MM.1S (cell line): ENCODE results near the gene GOLGA2.

Experiments
- DNase-seq: peaks from one replicate; pipeline ENCODE4 v3.0.0-alpha.2; 2015
- H2AFZ ChIP-seq: fragments of 300-600 bp; sonication (generic); 2 replicates; pipeline ENCODE4 v1.6.0; 2016; ENCODE audit warnings: antibody characterized with exemption, low read length
- H3F3A ChIP-seq: fragments of 300-600 bp; sonication (generic); 2 replicates; pipeline ENCODE4 v1.6.1; 2016; ENCODE audit warnings: mild to moderate bottlenecking, antibody characterized with exemption, low read length, moderate library complexity, mixed read lengths; ENCODE audit not compliant: insufficient read depth
- H3K27ac ChIP-seq: fragments of 300-600 bp; sonication (generic); 2 replicates; pipeline ENCODE4 v1.5.1; 2016; ENCODE audit warnings: mild to moderate bottlenecking, low read length
- H3K27me3 ChIP-seq: fragments of 300-600 bp; sonication (generic); replicated peaks from 2 replicates; pipeline ENCODE4 v1.6.0; 2016; ENCODE audit warnings: low read length; ENCODE audit not compliant: insufficient read depth
- H3K36me3 ChIP-seq: fragments of 300-600 bp; sonication (generic); replicated peaks from 2 replicates; pipeline ENCODE4 v1.6.1; 2016; ENCODE audit warnings: mild to moderate bottlenecking, low read length, mixed read lengths; ENCODE audit not compliant: insufficient read depth
- H3K4me1 ChIP-seq: fragments of 300-600 bp; sonication (generic); 2 replicates; pipeline ENCODE4 v1.6.1; 2016; ENCODE audit warnings: low read length, mixed read lengths
- H3K4me2 ChIP-seq: fragments of 300-600 bp; sonication (generic); 2 replicates; pipeline ENCODE4 v1.6.0; 2016; ENCODE audit warnings: low read depth, low read length
- H3K4me3 ChIP-seq: fragments of 300-600 bp; sonication (generic); 2 replicates; pipeline ENCODE4 v1.5.1; 2016; ENCODE audit warnings: low read length, mixed read lengths
- H3K79me2 ChIP-seq: fragments of 300-600 bp; sonication (generic); 2 replicates; pipeline ENCODE4 v1.6.1; 2016; ENCODE audit warnings: mixed run types, low read length, mixed read lengths
- H3K9ac ChIP-seq: fragments of 300-600 bp; sonication (generic); 2 replicates; pipeline ENCODE4 v1.6.1; 2016; ENCODE audit warnings: low read length, mixed read lengths
- H3K9me2 ChIP-seq: fragments of 300-600 bp; sonication (generic); replicated peaks from 2 replicates; pipeline ENCODE4 v1.6.1; 2016; ENCODE audit warnings: mild to moderate bottlenecking, low read length, mixed read lengths; ENCODE audit not compliant: insufficient read depth
- H3K9me3 ChIP-seq: fragments of 300-600 bp; sonication (generic); replicated peaks from 2 replicates; pipeline ENCODE4 v1.6.1; 2016; ENCODE audit warnings: mild to moderate bottlenecking, low read length, mixed read lengths; ENCODE audit not compliant: insufficient read depth
- H4K20me1 ChIP-seq: fragments of 300-600 bp; sonication (generic); 2 replicates; pipeline ENCODE4 v1.6.1; 2016; ENCODE audit warnings: mild to moderate bottlenecking, low read length, moderate library complexity, mixed read lengths; ENCODE audit not compliant: insufficient read depth
- CTCF ChIP-seq: fragments of 300-600 bp; sonication (generic); IDR thresholded peaks from 2 replicates; pipeline ENCODE4 v1.5.1; 2016; ENCODE audit warnings: antibody characterized with exemption, low read length, mixed read lengths
- EZH2 ChIP-seq: fragments of 300-600 bp; sonication (generic); optimal IDR thresholded peaks from 2 replicates; pipeline ENCODE3; 2017; ENCODE audit warnings: low read depth, mild to moderate bottlenecking, antibody characterized with exemption, low read length, mixed read lengths
- EZH2phosphoT487 ChIP-seq: fragments of 300-600 bp; sonication (generic); IDR thresholded peaks from 2 replicates; pipeline ENCODE4 v1.6.1; 2018; ENCODE audit warnings: antibody characterized with exemption, low read length

The GOLGA2 gene

GRCh38 chr9:128314697-128315096 lies 38.9 kb upstream of the GOLGA2 start:
- H3K9me2 ChIP-seq, result no peaks in the 10 kb centered on the region
- H2AFZ ChIP-seq, result no peak overlapping the region
- TF ChIP-seq CTCF (no peak), EZH2 (no peak), EZH2phosphoT487 (no peak)
- no peak for DNase-seq
- no peaks in the 10 kb centered on the region for H3K9me3 ChIP-seq
- H3K4me3 ChIP-seq, result no peak overlapping the region
- peaks cover 2% of the 10 kb centered on the region; the same call in 1 of the 2 replicates for H3K36me3 ChIP-seq
- H4K20me1 ChIP-seq, result no peaks in the 10 kb centered on the region
- no peaks in the 10 kb centered on the region for H3K27me3 ChIP-seq
- no peak overlapping the region for H3K4me2 ChIP-seq
- H3K79me2 ChIP-seq, result no peaks in the 10 kb centered on the region
- H3K27ac ChIP-seq, result no peak overlapping the region
- no peaks in the 10 kb centered on the region for H3F3A ChIP-seq
- H3K4me1 ChIP-seq, result no peaks in the 10 kb centered on the region
- no peak overlapping the region for H3K9ac ChIP-seq

- no peaks in the 10 kb centered on the region for H3K79me2 ChIP-seq
- no peaks in the 10 kb centered on the region for H3F3A ChIP-seq
These were observed 34.7 kb upstream of the GOLGA2 start for GRCh38 chr9:128310461-128310860.

GRCh38 chr9:128309551-128309950 lies 33.7 kb upstream of the GOLGA2 start:
- no peak overlapping the region for H3K4me2 ChIP-seq
- no peak overlapping the region for H2AFZ ChIP-seq
- H3K36me3 ChIP-seq, result peaks cover 2% of the 10 kb centered on the region; the same call in 1 of the 2 replicates
- H3F3A ChIP-seq, result no peaks in the 10 kb centered on the region
- no peaks in the 10 kb centered on the region for H4K20me1 ChIP-seq
- no peaks in the 10 kb centered on the region for H3K9me2 ChIP-seq
- no peaks in the 10 kb centered on the region for H3K4me1 ChIP-seq
- H3K9ac ChIP-seq, result no peak overlapping the region
- H3K27ac ChIP-seq, result no peak overlapping the region
- no peak for TF ChIP-seq EZH2phosphoT487
- no peak for TF ChIP-seq CTCF
- no peak for TF ChIP-seq EZH2
- no peak overlapping the region for H3K4me3 ChIP-seq
- H3K27me3 ChIP-seq, result no peaks in the 10 kb centered on the region
- DNase-seq, result no peak
- H3K79me2 ChIP-seq, result no peaks in the 10 kb centered on the region
- no peaks in the 10 kb centered on the region for H3K9me3 ChIP-seq

More at GRCh38 chr9:128310461-128310860, 34.7 kb upstream of the GOLGA2 start:
- Histone ChIP-seq H3K9me3 (no peaks in the 10 kb centered on the region), H3K36me3 (peaks cover 2% of the 10 kb centered on the region; the same call in 1 of the 2 replicates), H3K4me1 (no peaks in the 10 kb centered on the region), H3K9ac (no peak overlapping the region), H3K4me3 (no peak overlapping the region), H3K4me2 (no peak overlapping the region), H2AFZ (no peak overlapping the region), H3K27me3 (no peaks in the 10 kb centered on the region), H3K27ac (no peak overlapping the region), H3K9me2 (no peaks in the 10 kb centered on the region), H4K20me1 (no peaks in the 10 kb centered on the region)
- no peak for TF ChIP-seq EZH2phosphoT487
- TF ChIP-seq CTCF, result no peak
- no peak for TF ChIP-seq EZH2
- no peak for DNase-seq
